Liver (tissue), 9 donors: ENCODE results near the gene P4HTM. TPM values are rescaled to one million over a fixed set of nuclear protein-coding genes. Genes with fewer than 3 reads are reported as not detected.

Experiments used
- DNase-seq: peaks from one replicate; pipeline ENCODE4 v3.0.0-alpha.2; 2017; ENCODE audit warnings: low spot score
- H3K27ac ChIP-seq, 2 donors: one replicate each; pipeline ENCODE4 v1.7.0; 2013; ENCODE audit warnings: inconsistent platforms in 2 of 2, low read length in 2 of 2, control low read depth in 1 of 2, low read depth in 1 of 2, mild to moderate bottlenecking in 1 of 2
- H3K27me3 ChIP-seq, 4 donors: one replicate each; pipeline versions ENCODE4 v1.6.1 to v1.7.0; 2013; ENCODE audit warnings: low read length in 3 of 4, inconsistent platforms in 1 of 4, mild to moderate bottlenecking in 1 of 4, moderate library complexity in 1 of 4; ENCODE audit not compliant: control insufficient read depth in 4 of 4, insufficient read depth in 4 of 4
- H3K36me3 ChIP-seq, 4 donors: one replicate each; pipeline versions ENCODE4 v1.6.1 to v1.7.0; 2013; ENCODE audit warnings: low read length in 3 of 4, mild to moderate bottlenecking in 3 of 4, low read depth in 1 of 4, moderate library complexity in 1 of 4; ENCODE audit not compliant: control insufficient read depth in 4 of 4, insufficient read depth in 3 of 4
- H3K4me1 ChIP-seq, 4 donors: one replicate each; pipeline versions ENCODE4 v1.6.1 to v1.7.0; 2013; ENCODE audit warnings: low read length in 3 of 4, mild to moderate bottlenecking in 3 of 4, moderate library complexity in 1 of 4; ENCODE audit not compliant: control insufficient read depth in 4 of 4, insufficient read depth in 4 of 4
- H3K4me3 ChIP-seq, 3 donors: one replicate each; pipeline versions ENCODE4 v1.6.1 to v1.7.0; 2013; ENCODE audit warnings: low read length in 3 of 3, control low read depth in 1 of 3, low read depth in 1 of 3, mild to moderate bottlenecking in 1 of 3
- H3K9ac ChIP-seq, 2 donors: one replicate each; pipeline ENCODE4 v1.7.0; 2013; ENCODE audit warnings: low read length in 2 of 2, mild to moderate bottlenecking in 2 of 2, moderate library complexity in 2 of 2, control low read depth in 1 of 2, low read depth in 1 of 2
- H3K9me3 ChIP-seq, 4 donors: one replicate each; pipeline versions ENCODE4 v1.6.1 to v1.7.0; 2013; ENCODE audit warnings: low read length in 3 of 4; ENCODE audit not compliant: control insufficient read depth in 4 of 4
- CTCF ChIP-seq: fragments of 150-350 bp; IDR thresholded peaks from 2 replicates; pipeline ENCODE4 v1.5.1; 2017; ENCODE audit warnings: improper control_type of control experiment, low read depth, low read length; ENCODE audit not compliant: missing input control
- EGR1 ChIP-seq, 2 donors: IDR thresholded peaks; 2 replicates each; pipeline ENCODE4 v1.6.1; 2016 to 2018; ENCODE audit warnings: antibody characterized with exemption in 2 of 2, low read depth in 2 of 2
- FOXA2 ChIP-seq: IDR thresholded peaks from 2 replicates; pipeline ENCODE4 v1.6.1; 2016; ENCODE audit warnings: antibody characterized with exemption
- GABPA ChIP-seq, 2 donors: IDR thresholded peaks in 1 of 2; conservative IDR thresholded peaks in 1 of 2; 2 replicates each; pipeline ENCODE4 v1.6.1; 2016; ENCODE audit warnings: antibody characterized with exemption in 2 of 2, mild to moderate bottlenecking in 1 of 2, moderate library complexity in 1 of 2
- HNF4A ChIP-seq, 2 donors: conservative IDR thresholded peaks; 2 replicates each; pipeline ENCODE4 v1.6.1; 2016; ENCODE audit warnings: antibody characterized with exemption in 2 of 2, mild to moderate bottlenecking in 2 of 2
- HNF4G ChIP-seq: IDR thresholded peaks from 2 replicates; pipeline ENCODE4 v1.6.1; 2016; ENCODE audit warnings: antibody characterized with exemption
- JUND ChIP-seq, 2 donors: IDR thresholded peaks; 2 replicates each; pipeline ENCODE4 v1.6.1; 2016; ENCODE audit warnings: antibody characterized with exemption in 2 of 2
- MAX ChIP-seq: IDR thresholded peaks from 2 replicates; pipeline ENCODE4 v1.6.1; 2016; ENCODE audit warnings: antibody characterized with exemption
- NR2F2 ChIP-seq: IDR thresholded peaks from 2 replicates; pipeline ENCODE4 v1.6.1; 2016; ENCODE audit warnings: antibody characterized with exemption
- RAD21 ChIP-seq, 2 donors: IDR thresholded peaks; 2 replicates each; pipeline ENCODE4 v1.6.1; 2016; ENCODE audit warnings: antibody characterized with exemption in 2 of 2, mild to moderate bottlenecking in 2 of 2
- REST ChIP-seq: IDR thresholded peaks from 2 replicates; pipeline ENCODE4 v1.6.1; 2016; ENCODE audit warnings: antibody characterized with exemption, mild to moderate bottlenecking
- RXRA ChIP-seq, 2 donors: IDR thresholded peaks; 2 replicates each; pipeline ENCODE4 v1.6.1; 2017 to 2018; ENCODE audit warnings: antibody characterized with exemption in 2 of 2, mild to moderate bottlenecking in 1 of 2
- SP1 ChIP-seq: IDR thresholded peaks from 2 replicates; pipeline ENCODE4 v1.6.1; 2018; ENCODE audit warnings: antibody characterized with exemption, mild to moderate bottlenecking
- TAF1 ChIP-seq: conservative IDR thresholded peaks from 2 replicates; pipeline ENCODE4 v1.6.1; 2016; ENCODE audit warnings: antibody characterized with exemption, mild to moderate bottlenecking
- YY1 ChIP-seq: IDR thresholded peaks from 2 replicates; pipeline ENCODE4 v1.6.1; 2016; ENCODE audit warnings: antibody characterized with exemption, mild to moderate bottlenecking
- WGBS: extraction: QIAGEN DNeasy Blood & Tissue Kit; methylation state at CpG from one replicate; pipeline ENCODE4 v1.1.7; 2013; 5-methylcytosine and 5-hydroxymethylcytosine counted together
- polyA plus RNA-seq, 2 donors: library from polyadenylated mRNA; stranded (reverse) in 1 of 2; unstranded in 1 of 2; fragments of 200-250 nt in 1 of 2; fragments of >200 nt in 1 of 2; fragmentation: Nextera tagmentation in 1 of 2; extraction: Ambion mirVana in 1 of 2; gene quantifications; one replicate each; pipeline versions ENCODE4 v1.2.1 to v1.2.3, GENCODE V29; 2013 to 2015
- total RNA-seq, 2 donors: library from RNA; depleted of rRNA; stranded (reverse); fragments of >200 nt; gene quantifications; one replicate each; pipeline ENCODE4 v1.2.3, GENCODE V29; 2014
- donor health status: healthy.
- donor health status: healthy.
- donor health status: healthy.
- donor health status: healthy.
- donor health status: healthy.

Gene P4HTM
- total and polyA plus RNA-seq, 4 donors, result 10.0 to 16.2 (median 11.9) TPM

GRCh38 chr3:49013113-49013737 lies 23.2 kb downstream of the P4HTM start:
- peaks cover 10 to 43% (median 15%) of the 10 kb centered on the region in 4 donors for H3K36me3 ChIP-seq
- H3K27me3 ChIP-seq, result no peaks in the 10 kb centered on the region
- H3K9ac ChIP-seq, result no peak overlapping the region
- no peaks in the 10 kb centered on the region for H3K9me3 ChIP-seq
- no peak for TF ChIP-seq HNF4A (conservative IDR thresholded peaks at IDR 0.05)
- no peak for TF ChIP-seq EGR1 (IDR thresholded peaks at IDR 0.05; ENCODE audit: low read depth in 2 of 2)
- TF ChIP-seq JUND (IDR thresholded peaks at IDR 0.05), result no peak
- TF ChIP-seq RXRA (IDR thresholded peaks at IDR 0.05), result no peak
- TF ChIP-seq YY1, result no peak
- no peak for TF ChIP-seq MAX
- no peak for TF ChIP-seq HNF4G
- TF ChIP-seq SP1, result no peak
- H3K27ac ChIP-seq, result no peak overlapping the region
- no peak for DNase-seq
- no peak overlapping the region for H3K4me3 ChIP-seq
- 90% methylated on average over 19 of the region's 19 CpGs for WGBS
- H3K4me1 ChIP-seq, result peaks cover 2 to 17% (median 12%) of the 10 kb centered on the region in 4 donors

GRCh38 chr3:49013738-49014660 lies 24.0 kb downstream of the P4HTM start:
- no peaks in the 10 kb centered on the region for H3K27me3 ChIP-seq
- H3K9ac ChIP-seq, result no peak overlapping the region
- peak; percentile 72 for DNase-seq
- H3K4me1 ChIP-seq, result peaks cover 2 to 19% (median 12%) of the 10 kb centered on the region in 4 donors
- no peaks in the 10 kb centered on the region for H3K9me3 ChIP-seq
- peaks cover 10 to 43% (median 15%) of the 10 kb centered on the region in 4 donors for H3K36me3 ChIP-seq
- TF ChIP-seq YY1 (no peak), REST (no peak), RAD21 (IDR thresholded peaks at IDR 0.05) (peak; percentile 71 to 85), FOXA2 (no peak), CTCF (peak; percentile 62), TAF1 (no peak), GABPA (IDR thresholded peaks at IDR 0.05 in 1 of 2, conservative IDR thresholded peaks at IDR 0.05 in 1 of 2) (no peak), HNF4G (no peak), MAX (no peak), JUND (IDR thresholded peaks at IDR 0.05) (no peak), NR2F2 (no peak)
- H3K4me3 ChIP-seq, result no peak overlapping the region
- 87% methylated on average over 24 of the region's 24 CpGs for WGBS
- no peak overlapping the region for H3K27ac ChIP-seq
